ENCODE results near the gene ASXL2. TPM values are rescaled to one million over a fixed set of nuclear protein-coding genes. Genes with fewer than 3 reads are reported as not detected.
"Not testable (repeated sequence)": the region's sequence is repeated elsewhere in the genome, so short reads cannot be mapped to it uniquely, and the experiment has no call there.

The ASXL2 gene
- total RNA-seq, 1 donor from 2014 or later, result 38.3 TPM

- intact Hi-C loops (cut with micrococcal nuclease), result no loop called here
Measured at GRCh38 chr2:25894135-25894830, 16.0 kb upstream of the ASXL2 start.

DNA sequence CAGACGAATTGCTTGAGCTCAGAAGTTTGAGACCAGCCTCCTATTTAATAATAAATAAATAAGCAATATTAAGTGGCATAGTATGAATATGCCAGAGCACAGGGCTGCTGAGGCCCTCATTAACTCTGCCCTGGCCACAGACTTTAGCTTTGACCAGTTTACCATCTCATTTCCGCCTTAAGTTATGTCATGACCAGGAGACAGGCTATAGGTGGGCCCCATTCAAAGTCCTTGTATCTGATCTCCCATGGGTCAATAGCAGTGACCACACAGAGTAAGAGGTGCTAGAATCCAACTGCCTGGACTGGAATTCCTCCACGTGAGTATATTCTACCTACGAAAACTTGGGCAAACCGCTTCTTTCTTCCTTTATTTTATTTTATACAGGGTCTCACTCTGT is 13.4 kb upstream of the ASXL2 start:
- intact Hi-C loops (cut with micrococcal nuclease), result no loop called here

DNA sequence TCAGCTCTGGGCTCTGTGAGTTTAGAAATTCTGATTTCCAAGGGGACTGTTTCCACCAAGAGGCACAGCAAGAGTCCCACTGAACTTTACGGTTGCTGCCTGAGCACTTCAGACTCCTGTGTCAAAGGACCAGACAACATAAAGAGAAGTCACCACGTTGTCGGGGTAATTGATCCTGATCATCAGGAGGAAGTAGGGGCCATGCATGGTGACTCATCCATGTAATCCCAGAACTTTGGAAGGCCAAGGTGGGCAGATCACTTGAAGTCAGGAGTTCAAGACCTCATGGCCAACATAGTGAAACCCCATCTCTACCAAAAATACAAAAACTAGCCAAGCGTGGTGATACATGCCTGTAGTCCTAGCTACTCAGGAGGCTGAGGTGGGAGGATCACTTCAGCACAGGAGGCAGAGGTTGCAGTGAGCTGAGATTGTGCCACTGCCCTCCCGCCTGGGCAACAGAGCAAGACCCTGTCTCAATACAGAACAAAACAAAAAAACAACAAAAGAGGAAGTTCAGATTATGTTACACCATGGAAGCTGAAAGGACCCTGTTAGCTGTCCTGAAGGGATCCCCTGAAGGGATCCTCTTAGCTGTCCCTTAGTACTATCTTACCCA is 9.4 kb upstream of the ASXL2 start:
- intact Hi-C loops (cut with micrococcal nuclease), result no loop called here

DNA sequence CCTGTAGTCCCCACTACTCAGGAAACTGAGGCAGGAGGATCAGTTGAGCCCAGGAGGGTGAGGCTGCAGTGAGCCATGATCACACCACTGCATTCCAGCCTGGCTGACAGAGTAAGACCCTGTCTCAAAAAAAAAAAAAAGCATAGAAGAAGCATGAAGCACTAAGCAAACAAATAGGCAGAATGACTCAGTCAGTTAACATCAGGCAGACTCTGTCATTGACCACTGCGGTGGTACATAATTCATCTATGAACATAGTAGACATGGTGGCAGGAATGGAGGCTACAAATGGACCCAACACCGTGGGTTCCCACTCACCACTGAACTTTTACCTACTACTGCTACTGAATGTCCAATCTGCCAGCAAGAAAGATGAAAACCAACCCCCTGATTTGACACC is 7.6 kb upstream of the ASXL2 start:
- intact Hi-C loops (cut with micrococcal nuclease), result no loop called here

DNA sequence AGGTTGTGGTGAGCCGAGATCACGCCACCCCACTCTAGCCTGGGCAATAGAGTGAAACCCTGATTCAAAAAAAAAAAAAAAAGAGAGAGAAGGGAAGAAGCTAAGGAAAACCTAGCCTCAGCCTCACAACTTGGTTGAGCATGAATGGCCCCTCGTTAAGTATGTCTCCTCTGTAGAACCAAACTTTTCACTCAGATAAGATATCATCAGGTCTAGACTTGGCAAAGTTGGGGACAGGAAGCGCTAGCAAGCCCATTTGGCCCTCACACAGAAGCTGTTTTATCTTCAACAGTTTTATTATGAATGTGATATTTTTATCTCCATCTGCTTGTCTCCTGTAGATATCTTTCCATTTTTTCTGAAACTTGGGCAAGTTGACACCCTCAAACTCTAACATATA is 3.5 kb upstream of the ASXL2 start:
- intact Hi-C loops (cut with micrococcal nuclease), result no loop called here

GRCh38 chr2:25879133-25879730 is 945 bp upstream of the ASXL2 start:
- intact Hi-C loops (cut with micrococcal nuclease), result loop anchor here (2.0 to 10.0 kb wide), 7 partner anchors 62 to 1832 kb away; partner anchors contain the start of genes CCDC121, FKBP1B, GPN1 and SF3B6

DNA sequence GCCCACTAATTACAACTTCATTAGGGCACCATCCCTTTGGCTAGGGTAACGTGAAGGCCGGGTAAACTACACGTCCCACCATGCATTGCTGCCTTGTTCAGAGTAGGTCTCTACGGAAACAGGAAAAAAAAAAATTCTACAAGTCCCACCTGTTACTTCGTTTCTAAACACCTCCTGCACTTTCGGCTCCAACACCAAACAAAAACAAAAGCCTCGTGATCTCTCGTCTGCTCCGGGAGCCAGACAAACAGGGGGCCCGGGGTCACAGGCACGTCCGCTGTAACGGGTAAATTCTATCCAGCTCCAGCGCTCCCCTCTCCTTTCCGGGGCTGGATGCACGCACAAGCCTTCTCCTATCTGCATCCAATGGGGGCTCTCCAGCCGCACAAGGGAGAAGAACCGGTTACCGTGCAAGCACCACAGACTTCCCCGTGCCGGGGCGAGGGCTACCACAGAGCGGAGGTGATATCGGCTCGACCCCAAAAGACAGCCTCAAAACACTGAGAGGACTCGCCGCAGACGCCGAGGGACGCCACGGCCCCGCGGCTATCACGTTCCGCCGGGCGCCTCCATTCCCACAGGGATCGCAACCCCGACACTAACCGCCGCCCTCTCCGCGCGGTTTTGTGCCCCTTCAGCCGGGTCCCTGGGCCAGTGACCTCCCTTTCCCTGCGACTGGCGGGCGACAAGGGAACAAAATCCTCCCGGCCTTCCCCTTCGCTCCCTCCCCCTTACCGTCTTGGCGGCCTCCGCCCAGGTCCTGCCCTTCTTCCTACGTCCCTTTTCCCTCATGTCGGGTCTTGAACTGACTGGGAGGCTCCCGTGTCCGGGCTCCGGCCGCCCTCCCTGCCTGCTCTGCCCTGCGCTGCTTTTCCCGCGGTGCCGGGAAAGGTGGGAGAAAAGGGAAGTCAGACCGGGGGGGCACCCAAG is 591 bp downstream of the ASXL2 start:
- intact Hi-C loops (cut with micrococcal nuclease), result loop anchor here (1.0 to 10.0 kb wide), 18 partner anchors 25 to 1830 kb away; partner anchors contain the start of genes ADGRF3, CCDC121, DTNB and FKBP1B

DNA sequence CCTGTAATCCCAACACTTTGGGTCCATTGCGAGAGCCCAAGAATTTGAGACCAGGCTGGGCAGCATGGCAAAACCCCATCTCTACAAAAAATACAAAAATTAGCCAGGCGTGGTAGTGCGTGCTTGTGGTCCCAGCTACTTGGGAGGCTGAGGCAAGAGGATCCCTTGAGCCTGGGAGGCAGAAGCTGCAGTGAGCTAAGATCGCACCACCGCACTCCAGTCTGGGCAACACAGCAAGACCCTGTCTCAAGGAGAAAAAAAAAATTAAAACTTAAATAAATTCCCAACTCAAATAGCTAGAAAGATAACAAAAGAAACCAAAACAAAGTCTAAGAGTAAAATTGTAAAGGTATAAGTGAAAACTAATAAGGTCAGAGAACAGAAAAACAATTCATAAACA is 6.2 kb downstream of the ASXL2 start:
- intact Hi-C loops (cut with micrococcal nuclease), result loop anchor here (10.0 kb wide), 1 partner anchor 1753 kb away; the partner anchor contains the start of genes CCDC121 and GPN1

- intact Hi-C loops (cut with micrococcal nuclease), result no loop called here
Measured at GRCh38 chr2:25867396-25868003, 10.8 kb downstream of the ASXL2 start.

DNA sequence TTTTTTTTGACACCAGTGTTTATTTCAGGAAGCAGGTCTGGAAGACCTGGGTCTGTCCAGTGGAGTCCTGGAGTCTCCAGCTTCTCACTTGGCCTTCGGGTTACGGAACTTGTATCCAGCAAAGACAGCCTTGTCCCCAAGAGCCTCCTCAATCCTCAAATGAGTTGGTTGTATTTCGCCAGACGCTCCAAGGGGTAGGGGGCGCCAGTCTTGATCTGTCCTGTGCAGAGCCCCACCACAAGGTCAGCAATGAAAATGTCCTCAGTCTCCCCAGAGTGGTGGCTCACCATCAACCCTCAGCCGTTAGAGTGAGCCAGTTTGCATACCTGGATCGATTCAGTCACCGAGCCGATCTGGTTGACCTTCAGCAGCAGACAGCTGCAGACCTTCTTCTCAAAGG is 21.9 kb downstream of the ASXL2 start:
- intact Hi-C loops (cut with micrococcal nuclease), result loop anchor here (10.0 kb wide), 1 partner anchor 402 kb away; no protein-coding TSS in a partner anchor

GRCh38 chr2:25855065-25855464 is 23.2 kb downstream of the ASXL2 start:
- intact Hi-C loops (cut with micrococcal nuclease), result loop anchor here (10.0 kb wide), 1 partner anchor 400 kb away; no protein-coding TSS in a partner anchor

GRCh38 chr2:25854613-25855012 is 23.7 kb downstream of the ASXL2 start:
- intact Hi-C loops (cut with micrococcal nuclease), result loop anchor here (10.0 kb wide), 1 partner anchor 400 kb away; no protein-coding TSS in a partner anchor

- intact Hi-C loops (cut with micrococcal nuclease), result loop anchor here (2.0 to 10.0 kb wide), 2 partner anchors 180 to 398 kb away; no protein-coding TSS in a partner anchor
Measured at GRCh38 chr2:25853038-25853638, 25.1 kb downstream of the ASXL2 start.

DNA sequence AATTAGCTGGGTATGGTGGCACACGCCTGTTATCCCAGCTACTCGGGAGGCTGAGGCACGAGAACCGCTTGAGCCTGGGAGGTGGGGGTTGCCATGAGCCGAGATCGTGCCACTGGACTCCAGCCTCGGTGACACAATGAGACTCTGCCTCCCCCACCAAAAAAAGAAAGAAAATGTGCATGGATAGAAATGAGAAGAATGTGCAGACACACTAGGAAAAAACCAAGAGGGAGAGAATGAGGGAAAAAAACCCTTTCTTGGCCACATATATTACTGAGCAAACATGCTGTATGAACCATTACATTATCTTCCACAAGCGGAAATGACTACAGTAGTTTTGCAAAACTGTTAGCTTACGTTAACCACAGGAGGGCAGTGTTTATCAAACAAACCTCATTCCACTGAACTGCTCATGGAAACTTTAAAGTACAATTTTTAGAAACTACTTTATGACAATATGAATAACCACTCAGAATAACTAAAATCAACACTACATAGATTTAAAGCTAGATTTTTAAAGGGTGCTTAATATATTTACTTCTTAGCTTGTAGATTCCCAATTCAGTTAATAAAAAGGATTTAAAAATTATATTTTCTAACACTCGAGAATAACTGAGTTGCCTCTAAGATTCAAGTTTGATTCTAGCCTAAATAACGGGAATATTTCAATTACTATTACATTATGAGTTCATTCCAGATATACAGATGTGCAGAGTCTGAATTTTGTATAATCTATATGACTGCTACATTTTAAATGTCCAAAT is 26.4 kb downstream of the ASXL2 start:
- intact Hi-C loops (cut with micrococcal nuclease), result loop anchor here (1.0 to 10.0 kb wide), 12 partner anchors 20 to 397 kb away; partner anchors contain the start of genes ASXL2 and KIF3C

DNA sequence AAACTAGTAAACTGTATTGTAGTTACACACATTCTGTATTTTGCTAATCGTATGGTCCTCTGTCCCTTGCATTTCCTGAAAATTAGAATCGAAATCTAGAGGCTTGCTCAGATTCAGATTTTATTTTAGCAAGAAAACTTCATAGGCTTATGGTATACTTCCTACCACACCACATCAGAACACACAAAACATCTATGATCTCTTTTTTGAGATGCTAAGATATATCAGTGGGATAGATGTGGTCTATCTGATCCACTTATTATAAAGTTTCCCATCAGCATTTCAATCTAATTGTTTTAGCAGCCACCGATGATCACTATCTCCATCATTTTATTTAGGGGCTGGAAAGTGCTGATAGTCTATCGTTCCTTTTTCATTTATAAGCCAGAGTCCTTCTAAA is 27.9 kb downstream of the ASXL2 start:
- intact Hi-C loops (cut with micrococcal nuclease), result loop anchor here (10.0 kb wide), 1 partner anchor 396 kb away; no protein-coding TSS in a partner anchor

GRCh38 chr2:25849350-25849749 is 28.9 kb downstream of the ASXL2 start:
- intact Hi-C loops (cut with micrococcal nuclease), result not testable (repeated sequence)

DNA sequence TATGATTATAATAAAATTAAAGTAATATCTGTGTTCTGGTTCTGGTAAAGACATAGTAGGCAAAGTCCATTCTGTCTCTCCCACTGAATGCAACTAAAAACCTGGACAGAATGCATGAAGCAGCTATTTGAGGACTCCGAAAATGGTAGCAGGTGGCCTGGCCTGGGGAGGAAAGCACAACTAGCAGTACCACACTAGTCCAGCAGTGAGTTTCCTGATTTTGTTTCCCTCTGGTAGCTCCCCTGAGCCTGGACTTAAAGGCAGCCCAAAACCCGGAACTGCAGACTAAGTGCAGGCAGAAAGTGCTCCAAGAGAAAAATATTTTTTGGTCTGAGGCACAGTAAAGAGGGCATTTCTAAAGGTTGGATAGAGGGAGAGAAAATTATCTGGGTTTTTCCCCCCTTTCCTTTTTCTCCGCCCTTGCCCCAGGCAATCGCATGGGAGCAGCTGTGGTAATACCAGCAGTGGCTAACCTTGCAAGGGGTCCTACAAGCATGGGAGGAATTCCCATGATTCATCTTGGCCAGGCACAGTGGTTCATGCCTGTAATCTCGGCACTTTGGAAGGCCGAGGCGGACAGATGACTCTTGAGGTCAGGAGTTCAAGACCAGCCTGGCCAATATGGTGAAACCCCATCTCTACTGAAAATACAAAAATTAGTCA is 32.3 kb downstream of the ASXL2 start:
- intact Hi-C loops (cut with micrococcal nuclease), result no loop called here

- intact Hi-C loops (cut with micrococcal nuclease), result no loop called here
Measured at GRCh38 chr2:25844089-25844488, 34.2 kb downstream of the ASXL2 start.

- intact Hi-C loops (cut with micrococcal nuclease), result no loop called here
Measured at GRCh38 chr2:25842155-25842554, 36.1 kb downstream of the ASXL2 start.
